ENCODE data around the gene MAP6.

DNA sequence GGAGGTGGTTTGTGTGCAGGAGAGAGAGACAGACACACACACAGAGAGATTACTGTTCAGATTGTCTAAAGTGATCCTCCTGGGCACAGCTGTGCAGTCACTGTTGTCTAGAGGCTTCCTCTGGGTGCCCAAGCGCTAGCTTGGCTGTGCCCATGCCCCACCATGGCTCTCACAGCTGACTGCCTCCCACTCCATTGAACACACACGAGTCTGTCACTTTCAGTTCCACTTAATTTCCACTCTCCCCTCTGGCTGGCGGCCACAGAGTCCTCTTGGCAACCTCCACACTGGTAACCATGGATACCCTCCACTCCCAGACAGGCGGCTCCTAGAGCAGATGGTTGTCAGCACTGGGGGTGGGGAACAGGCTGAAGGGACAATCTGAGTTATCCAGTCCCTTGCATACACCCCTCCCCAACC is 29.1 kb downstream of the MAP6 start:
- TF ChIP-seq, protein P1, sequence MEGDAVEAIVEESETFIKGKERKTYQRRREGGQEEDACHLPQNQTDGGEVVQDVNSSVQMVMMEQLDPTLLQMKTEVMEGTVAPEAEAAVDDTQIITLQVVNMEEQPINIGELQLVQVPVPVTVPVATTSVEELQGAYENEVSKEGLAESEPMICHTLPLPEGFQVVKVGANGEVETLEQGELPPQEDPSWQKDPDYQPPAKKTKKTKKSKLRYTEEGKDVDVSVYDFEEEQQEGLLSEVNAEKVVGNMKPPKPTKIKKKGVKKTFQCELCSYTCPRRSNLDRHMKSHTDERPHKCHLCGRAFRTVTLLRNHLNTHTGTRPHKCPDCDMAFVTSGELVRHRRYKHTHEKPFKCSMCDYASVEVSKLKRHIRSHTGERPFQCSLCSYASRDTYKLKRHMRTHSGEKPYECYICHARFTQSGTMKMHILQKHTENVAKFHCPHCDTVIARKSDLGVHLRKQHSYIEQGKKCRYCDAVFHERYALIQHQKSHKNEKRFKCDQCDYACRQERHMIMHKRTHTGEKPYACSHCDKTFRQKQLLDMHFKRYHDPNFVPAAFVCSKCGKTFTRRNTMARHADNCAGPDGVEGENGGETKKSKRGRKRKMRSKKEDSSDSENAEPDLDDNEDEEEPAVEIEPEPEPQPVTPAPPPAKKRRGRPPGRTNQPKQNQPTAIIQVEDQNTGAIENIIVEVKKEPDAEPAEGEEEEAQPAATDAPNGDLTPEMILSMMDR (IDR thresholded peaks at IDR 0.05), result no peak
- no peak for TF ChIP-seq POLR2AphosphoS5 (IDR thresholded peaks at IDR 0.05; ENCODE audit: insufficient read depth in 1 of 2, low read depth in 1 of 2)
- TF ChIP-seq POLR2A (IDR thresholded peaks at IDR 0.05), result no peak
